Upper lobe of left lung (tissue), 6 donors: ENCODE results near the gene PLB1. TPM values are rescaled to one million over a fixed set of nuclear protein-coding genes. Genes with fewer than 3 reads are reported as not detected.

ENCODE experiments used
- ATAC-seq, 2 donors: fragments of 200-7000 bp; cut with Tn5 transposase; one replicate each; pipeline ENCODE4 v1.9.1; 2022; ENCODE audit warnings: mild to moderate bottlenecking in 2 of 2, moderate library complexity in 2 of 2; ENCODE audit not compliant: low FRiP score in 2 of 2
- DNase-seq, 2 donors: peaks; one replicate each; pipeline ENCODE4 v3.0.0-alpha.2; 2019 to 2020
- H3K27ac ChIP-seq, 4 donors: fragments of 200-600 bp; sonication (generic); one replicate each; pipeline ENCODE4 v1.5.1; 2016 to 2019
- H3K27me3 ChIP-seq, 4 donors: fragments of 200-600 bp; sonication (generic); one replicate each; pipeline ENCODE4 v1.5.1; 2017 to 2019
- H3K36me3 ChIP-seq, 4 donors: fragments of 200-600 bp; sonication (generic); one replicate each; pipeline ENCODE4 v1.5.1; 2016 to 2019
- H3K4me1 ChIP-seq, 4 donors: fragments of 200-600 bp; sonication (generic); one replicate each; pipeline ENCODE4 v1.5.1; 2018 to 2019
- H3K4me3 ChIP-seq, 4 donors: fragments of 200-600 bp; sonication (generic); one replicate each; pipeline ENCODE4 v1.5.1; 2017 to 2019; ENCODE audit warnings: mild to moderate bottlenecking in 2 of 4, moderate library complexity in 1 of 4
- H3K9me3 ChIP-seq, 4 donors: fragments of 200-600 bp; sonication (generic); one replicate each; pipeline ENCODE4 v1.5.1; 2018 to 2019
- EP300 ChIP-seq, 4 donors: sonication (generic); formaldehyde crosslinking; IDR thresholded peaks; one replicate each; pipeline ENCODE4 v1.5.1; 2017; ENCODE audit warnings: antibody characterized with exemption in 4 of 4, control low read depth in 2 of 4
- POLR2A ChIP-seq, 4 donors: fragments of 450-650 bp; IDR thresholded peaks; one replicate each; pipeline ENCODE4 v1.5.1; 2016 to 2017; ENCODE audit warnings: antibody characterized with exemption in 4 of 4, mild to moderate bottlenecking in 2 of 4
- POLR2AphosphoS5 ChIP-seq, 2 donors: sonication (generic); formaldehyde crosslinking; IDR thresholded peaks; one replicate each; pipeline ENCODE4 v1.5.1; 2017; ENCODE audit warnings: antibody characterized with exemption in 2 of 2
- WGBS, 2 donors: methylation state at CpG; one replicate each; pipeline ENCODE4 v1.1.5; 2017 to 2018; 5-methylcytosine and 5-hydroxymethylcytosine counted together
- total RNA-seq, 6 donors: library from RNA; depleted of rRNA in 4 of 6; stranded (reverse); fragments of >200 nt in 4 of 6; gene quantifications; one replicate each; pipeline versions ENCODE4 v1.1.0 to v1.2.1, GENCODE V29; 2016 to 2021
- TF ChIP-seq, protein P1 (sequence below), 6 experiments: fragments of 450-650 bp in 4 of 6; fragments of 200-600 bp in 2 of 6; sonication (generic) in 2 of 6; IDR thresholded peaks; one replicate each; pipeline ENCODE4 v1.5.1; 2016 to 2019; ENCODE audit warnings: antibody characterized with exemption in 6 of 6
- donor health status: DM: no; HTN: no; CAD: no; lungs with moderate emphysema.
- donor health status: DM: no; HTN: yes; CAD: no; lungs with severe emphysema.

PLB1 gene
- total RNA-seq, 6 donors from 2014 or later, result 3.1 to 9.1 (median 5.4) TPM

DNA sequence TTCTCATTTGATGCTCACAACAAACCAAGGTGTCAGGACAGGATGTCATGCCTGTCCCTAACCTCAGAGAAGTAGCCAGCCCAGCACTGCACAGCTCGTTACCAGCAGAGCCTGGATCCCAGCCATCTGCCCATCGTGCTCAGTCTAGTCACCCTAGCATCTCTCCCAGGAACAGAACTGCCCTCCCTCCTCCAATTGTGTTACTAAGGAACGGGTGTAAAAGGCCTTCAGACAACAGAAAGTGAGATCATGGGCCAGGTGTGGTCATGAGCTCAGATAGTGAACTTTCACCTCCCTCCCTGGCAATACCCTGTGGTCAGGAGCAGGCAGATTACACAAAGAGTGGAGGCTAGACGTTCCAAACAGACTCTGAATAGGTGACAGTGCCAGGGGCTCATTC lies 144.0 kb downstream of the PLB1 start:
- H3K4me1 ChIP-seq, result peaks cover 0 to 8% (median 2%) of the 10 kb centered on the region in 4 donors
- no peaks in the 10 kb centered on the region for H3K27me3 ChIP-seq
- no peaks in the 10 kb centered on the region for H3K36me3 ChIP-seq
- 52 to 58% methylated on average over 3 to 4 of the region's 4 CpGs for WGBS, 2 donors
- no peaks in the 10 kb centered on the region for H3K9me3 ChIP-seq
- TF ChIP-seq EP300 (IDR thresholded peaks at IDR 0.05) (no peak), POLR2A (IDR thresholded peaks at IDR 0.05) (no peak), POLR2AphosphoS5 (IDR thresholded peaks at IDR 0.05) (no peak)
- TF ChIP-seq, protein P1, sequence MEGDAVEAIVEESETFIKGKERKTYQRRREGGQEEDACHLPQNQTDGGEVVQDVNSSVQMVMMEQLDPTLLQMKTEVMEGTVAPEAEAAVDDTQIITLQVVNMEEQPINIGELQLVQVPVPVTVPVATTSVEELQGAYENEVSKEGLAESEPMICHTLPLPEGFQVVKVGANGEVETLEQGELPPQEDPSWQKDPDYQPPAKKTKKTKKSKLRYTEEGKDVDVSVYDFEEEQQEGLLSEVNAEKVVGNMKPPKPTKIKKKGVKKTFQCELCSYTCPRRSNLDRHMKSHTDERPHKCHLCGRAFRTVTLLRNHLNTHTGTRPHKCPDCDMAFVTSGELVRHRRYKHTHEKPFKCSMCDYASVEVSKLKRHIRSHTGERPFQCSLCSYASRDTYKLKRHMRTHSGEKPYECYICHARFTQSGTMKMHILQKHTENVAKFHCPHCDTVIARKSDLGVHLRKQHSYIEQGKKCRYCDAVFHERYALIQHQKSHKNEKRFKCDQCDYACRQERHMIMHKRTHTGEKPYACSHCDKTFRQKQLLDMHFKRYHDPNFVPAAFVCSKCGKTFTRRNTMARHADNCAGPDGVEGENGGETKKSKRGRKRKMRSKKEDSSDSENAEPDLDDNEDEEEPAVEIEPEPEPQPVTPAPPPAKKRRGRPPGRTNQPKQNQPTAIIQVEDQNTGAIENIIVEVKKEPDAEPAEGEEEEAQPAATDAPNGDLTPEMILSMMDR (IDR thresholded peaks at IDR 0.05), result no peak
- no peak overlapping the region for H3K4me3 ChIP-seq
- H3K27ac ChIP-seq, result no peak overlapping the region
- DNase-seq (no peak), ATAC-seq (no peak)

DNA sequence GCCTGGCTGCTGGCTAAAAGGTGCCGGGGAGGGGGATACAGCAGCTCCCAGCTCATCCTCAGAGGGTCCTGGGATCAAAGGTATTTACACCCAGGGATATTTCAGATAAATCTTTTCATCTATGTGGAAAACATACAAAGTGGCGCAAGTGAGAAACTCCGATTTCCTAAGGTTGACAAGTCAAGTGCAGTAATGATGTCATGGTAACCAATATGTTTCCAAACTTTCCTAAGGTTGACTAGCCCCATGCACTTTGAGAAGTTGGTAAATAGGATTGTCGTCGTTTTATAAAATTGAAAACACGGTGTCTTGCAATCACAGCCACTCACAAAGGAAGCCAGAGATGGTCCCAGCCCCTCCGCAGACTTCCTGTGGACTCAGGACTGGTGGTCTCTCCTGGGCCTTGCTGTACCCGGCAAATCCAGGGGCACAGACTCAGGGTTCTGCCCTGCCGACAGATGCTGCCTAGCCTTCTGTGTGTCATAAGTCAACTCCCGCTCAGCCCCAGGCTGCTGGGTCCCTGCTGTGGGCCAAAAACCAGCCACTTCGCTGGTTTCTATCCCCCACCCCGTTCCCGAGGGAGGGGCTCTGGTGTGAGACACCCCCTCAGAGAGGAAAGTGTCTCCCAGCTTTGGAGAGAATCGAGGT lies 144.5 kb downstream of the PLB1 start:
- TF ChIP-seq POLR2A (IDR thresholded peaks at IDR 0.05), result no peak
- no peaks in the 10 kb centered on the region for H3K36me3 ChIP-seq
- H3K9me3 ChIP-seq, result no peaks in the 10 kb centered on the region
- peaks cover 0 to 8% (median 2%) of the 10 kb centered on the region in 4 donors for H3K4me1 ChIP-seq
- no peaks in the 10 kb centered on the region for H3K27me3 ChIP-seq
- WGBS, 2 donors, result 82 to 89% methylated on average over 11 to 14 of the region's 14 CpGs
- no peak overlapping the region for H3K4me3 ChIP-seq
- DNase-seq (no peak), ATAC-seq (no peak)
- H3K27ac ChIP-seq, result no peak overlapping the region

DNA sequence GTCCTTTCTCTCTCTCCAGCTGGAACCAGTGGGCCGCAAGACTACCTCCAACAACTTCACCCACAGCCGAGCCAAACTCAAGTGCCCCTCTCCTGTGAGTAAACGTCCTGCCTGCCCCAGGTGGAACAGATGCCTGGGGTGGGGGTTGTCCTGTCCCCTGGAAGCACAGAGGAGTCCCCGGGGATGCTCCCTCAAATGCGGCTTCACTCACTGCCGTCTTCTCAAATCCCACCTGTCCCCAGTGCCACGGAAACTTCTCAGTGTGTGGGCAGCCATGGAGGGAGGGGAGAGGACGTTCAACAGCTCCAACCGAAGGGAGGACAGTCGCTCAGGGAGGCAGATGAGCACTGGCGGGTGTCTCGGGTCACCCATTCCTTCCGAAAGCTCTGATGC lies 145.0 kb downstream of the PLB1 start:
- H3K4me3 ChIP-seq, result no peak overlapping the region
- no peaks in the 10 kb centered on the region for H3K36me3 ChIP-seq
- no peaks in the 10 kb centered on the region for H3K9me3 ChIP-seq
- 83 to 91% methylated on average over 13 of the region's 13 CpGs for WGBS, 2 donors
- no peaks in the 10 kb centered on the region for H3K27me3 ChIP-seq
- no peak for TF ChIP-seq POLR2AphosphoS5 (IDR thresholded peaks at IDR 0.05)
- TF ChIP-seq, protein P1 (IDR thresholded peaks at IDR 0.05), result no peak
- no peak for TF ChIP-seq POLR2A (IDR thresholded peaks at IDR 0.05)
- TF ChIP-seq EP300 (IDR thresholded peaks at IDR 0.05), result no peak
- H3K27ac ChIP-seq, result no peak overlapping the region
- ATAC-seq, result no peak
- no peak for DNase-seq
- H3K4me1 ChIP-seq, result peaks cover 0 to 5% (median under 1%) of the 10 kb centered on the region in 4 donors

DNA sequence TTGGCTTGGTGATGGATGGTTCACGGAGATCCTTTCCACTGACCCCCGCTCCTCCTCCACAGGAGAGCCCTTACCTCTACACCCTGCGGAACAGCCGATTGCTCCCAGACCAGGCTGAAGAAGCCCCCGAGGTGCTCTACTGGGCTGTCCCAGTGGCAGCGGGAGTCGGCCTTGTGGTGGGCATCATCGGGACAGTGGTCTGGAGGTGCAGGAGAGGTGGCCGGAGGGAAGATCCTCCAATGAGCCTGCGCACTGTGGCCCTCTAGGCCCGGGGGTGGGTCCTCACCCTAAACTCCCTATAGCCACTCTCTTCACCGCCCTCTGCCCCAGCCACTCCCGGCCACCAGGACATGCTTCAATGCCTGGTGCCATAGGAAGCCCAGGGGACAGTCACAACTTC lies 146.9 kb downstream of the PLB1 start:
- ATAC-seq (peak in 1 of 2 donors; percentile 9), DNase-seq (no peak)
- H3K9me3 ChIP-seq, result no peaks in the 10 kb centered on the region
- no peak for TF ChIP-seq POLR2A (IDR thresholded peaks at IDR 0.05)
- no peak for TF ChIP-seq POLR2AphosphoS5 (IDR thresholded peaks at IDR 0.05)
- TF ChIP-seq, protein P1 (IDR thresholded peaks at IDR 0.05), result no peak
- TF ChIP-seq EP300 (IDR thresholded peaks at IDR 0.05), result no peak
- no peaks in the 10 kb centered on the region for H3K4me1 ChIP-seq
- no peaks in the 10 kb centered on the region for H3K36me3 ChIP-seq
- H3K27me3 ChIP-seq, result no peaks in the 10 kb centered on the region
- H3K27ac ChIP-seq, result peak overlapping the region in 2 of 4 donors; percentile 7 to 47
- 95 to 100% methylated on average over 2 to 11 of the region's 13 CpGs for WGBS, 2 donors
- no peak overlapping the region for H3K4me3 ChIP-seq

DNA sequence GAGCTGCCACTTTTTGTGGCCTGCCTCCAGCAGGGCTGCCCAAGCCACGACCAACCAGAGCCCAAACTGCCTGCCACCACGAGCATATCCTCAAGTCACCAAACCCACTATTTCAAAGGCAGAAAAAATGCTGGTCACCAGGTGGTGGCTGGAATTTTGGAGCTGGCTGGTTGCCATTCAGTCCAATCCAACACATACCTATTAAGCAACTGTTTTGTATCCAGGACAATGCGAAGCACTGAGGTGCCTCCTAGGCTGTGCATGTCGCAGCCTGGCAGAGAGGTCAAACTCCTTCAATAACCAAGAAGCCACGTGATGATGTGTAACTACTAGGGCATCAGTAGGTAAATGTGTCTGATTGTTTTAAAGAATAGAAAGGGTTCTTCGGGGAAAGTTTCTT lies 147.5 kb downstream of the PLB1 start:
- 75 to 80% methylated on average over 6 of the region's 6 CpGs for WGBS, 2 donors
- no peaks in the 10 kb centered on the region for H3K27me3 ChIP-seq
- peak overlapping the region in 2 of 4 donors; percentile 7 to 47 for H3K27ac ChIP-seq
- H3K9me3 ChIP-seq, result no peaks in the 10 kb centered on the region
- H3K36me3 ChIP-seq, result no peaks in the 10 kb centered on the region
- no peak for TF ChIP-seq POLR2AphosphoS5 (IDR thresholded peaks at IDR 0.05)
- TF ChIP-seq EP300 (IDR thresholded peaks at IDR 0.05), result no peak
- TF ChIP-seq POLR2A (IDR thresholded peaks at IDR 0.05), result no peak
- TF ChIP-seq, protein P1 (IDR thresholded peaks at IDR 0.05), result no peak
- DNase-seq (no peak), ATAC-seq (peak in 1 of 2 donors; percentile 32)
- H3K4me3 ChIP-seq, result no peak overlapping the region
- H3K4me1 ChIP-seq, result no peaks in the 10 kb centered on the region
